Stimulated activated naive CD4-positive, alpha-beta T cell (primary cell): ENCODE results near the gene PDE4D.

Source experiments
- DNase-seq, 6 experiments: peaks; one replicate each; lab custom pipeline; 2025; lab: John Stamatoyannopoulos, UW

The PDE4D gene

GRCh38 chr5:59107692-59108091 is 785.8 kb downstream of the PDE4D start:
- DNase-seq, result no peak

GRCh38 chr5:59104400-59105127 is 789.0 kb downstream of the PDE4D start:
- peak in 2 of 6 experiments; percentile 16 to 22 for DNase-seq

- DNase-seq, result no peak
These were observed 790.2 kb downstream of the PDE4D start for GRCh38 chr5:59103303-59103702.

DNA sequence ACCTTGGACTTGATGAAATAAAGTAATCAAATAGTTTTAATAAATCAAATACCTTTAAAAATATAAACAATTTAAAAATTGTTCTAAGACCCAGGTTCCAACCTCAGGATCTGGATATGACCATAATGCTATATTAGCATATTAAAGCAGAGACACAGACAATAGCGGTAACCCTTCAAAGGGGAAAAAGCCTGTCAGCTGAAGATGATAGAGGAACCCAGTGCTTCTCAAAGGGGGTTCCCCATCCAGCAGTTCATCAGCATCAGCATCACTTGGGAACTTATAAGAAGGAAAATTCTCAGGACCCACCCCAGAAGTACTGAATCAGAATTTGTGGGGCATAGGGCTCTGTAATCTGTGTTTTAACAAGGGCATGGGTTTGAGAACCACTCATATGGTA is 791.1 kb downstream of the PDE4D start:
- DNase-seq, result no peak

DNA sequence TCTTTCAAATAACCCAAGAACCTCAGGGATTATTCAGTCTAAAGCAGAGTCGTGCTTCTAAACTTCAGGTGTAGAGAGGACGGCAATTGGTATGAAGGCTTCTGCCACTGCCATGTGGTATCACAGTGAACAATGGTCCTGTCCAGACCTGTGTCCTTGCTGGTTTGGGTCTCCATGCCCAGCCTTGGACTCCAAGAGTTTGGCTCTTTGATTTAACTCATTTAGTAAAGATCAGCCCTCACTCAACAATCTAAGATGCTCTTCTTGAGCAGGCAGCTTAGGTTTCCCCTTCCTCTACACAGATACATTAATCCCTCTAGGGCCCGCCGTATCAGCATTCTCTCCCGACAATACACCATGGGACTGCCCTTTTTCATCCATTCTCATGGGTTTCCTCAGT is 792.7 kb downstream of the PDE4D start:
- no peak for DNase-seq

GRCh38 chr5:59099995-59100345 is 793.6 kb downstream of the PDE4D start:
- no peak for DNase-seq

GRCh38 chr5:59099270-59099994 is 794.1 kb downstream of the PDE4D start:
- no peak for DNase-seq

GRCh38 chr5:59098743-59099142 is 794.8 kb downstream of the PDE4D start:
- no peak for DNase-seq

- no peak for DNase-seq
These were observed 795.8 kb downstream of the PDE4D start for GRCh38 chr5:59097712-59098111.

DNA sequence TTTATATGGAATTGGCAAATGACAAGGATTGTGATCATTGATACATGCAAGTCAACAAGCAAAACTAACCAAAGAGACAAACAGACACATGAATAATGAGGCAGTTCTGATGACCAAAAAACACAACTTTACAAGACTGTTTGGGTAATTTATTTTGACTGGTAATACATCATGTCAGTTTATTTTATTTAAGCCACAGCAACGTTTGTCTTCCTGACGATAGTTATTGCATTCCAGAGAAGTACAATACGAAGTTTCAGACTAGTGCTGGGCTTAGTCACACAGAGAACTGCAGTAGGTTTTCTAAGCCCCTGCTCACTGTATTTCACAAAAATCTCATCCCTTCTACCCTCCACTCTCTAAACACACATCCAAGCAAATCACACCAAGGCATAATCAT is 796.4 kb downstream of the PDE4D start:
- no peak for DNase-seq

- DNase-seq, result no peak
These were observed 798.0 kb downstream of the PDE4D start for GRCh38 chr5:59095480-59095879.

GRCh38 chr5:59094864-59095263 is 798.7 kb downstream of the PDE4D start:
- DNase-seq, result no peak

DNA sequence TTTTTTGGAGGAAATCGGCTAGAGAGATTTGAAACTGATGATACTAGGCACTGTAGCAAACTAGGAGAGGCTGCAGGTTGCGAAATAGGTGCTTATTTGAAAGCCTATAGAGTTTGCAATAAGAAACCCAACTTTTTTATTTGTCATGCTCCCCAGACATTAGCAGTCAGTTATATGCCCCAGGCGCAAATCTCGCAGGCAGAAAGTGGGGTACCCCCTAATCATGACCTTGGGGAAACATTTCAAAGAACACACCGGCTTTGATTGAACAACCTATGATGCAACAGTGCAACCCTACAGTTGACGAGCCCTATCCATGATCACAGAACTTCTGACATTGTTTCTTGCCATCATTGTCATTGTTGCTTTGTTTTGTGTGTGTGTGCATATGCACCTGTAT is 800.2 kb downstream of the PDE4D start:
- DNase-seq, result no peak

GRCh38 chr5:59092758-59093157 is 800.8 kb downstream of the PDE4D start:
- DNase-seq, result no peak

DNA sequence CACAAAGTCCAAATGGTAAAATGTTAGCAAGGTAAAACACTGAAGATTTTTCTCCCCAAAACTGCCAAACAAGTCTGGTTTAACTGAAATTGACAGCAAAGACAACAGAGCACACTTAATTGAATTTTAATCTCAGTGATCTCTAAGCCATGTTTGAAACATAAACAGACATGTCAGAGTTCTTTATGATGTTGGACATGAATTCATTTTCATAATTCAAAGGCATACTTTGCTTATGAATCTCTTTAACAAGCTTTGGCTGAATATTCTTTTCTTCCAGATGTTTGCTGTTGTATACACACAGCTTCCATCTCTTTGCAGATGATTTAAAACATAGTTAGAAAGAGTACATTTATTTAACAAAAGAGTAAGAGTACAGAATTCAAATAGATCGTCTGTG is 801.6 kb downstream of the PDE4D start:
- no peak for DNase-seq

GRCh38 chr5:59090323-59090722 is 803.2 kb downstream of the PDE4D start:
- DNase-seq, result no peak

DNA sequence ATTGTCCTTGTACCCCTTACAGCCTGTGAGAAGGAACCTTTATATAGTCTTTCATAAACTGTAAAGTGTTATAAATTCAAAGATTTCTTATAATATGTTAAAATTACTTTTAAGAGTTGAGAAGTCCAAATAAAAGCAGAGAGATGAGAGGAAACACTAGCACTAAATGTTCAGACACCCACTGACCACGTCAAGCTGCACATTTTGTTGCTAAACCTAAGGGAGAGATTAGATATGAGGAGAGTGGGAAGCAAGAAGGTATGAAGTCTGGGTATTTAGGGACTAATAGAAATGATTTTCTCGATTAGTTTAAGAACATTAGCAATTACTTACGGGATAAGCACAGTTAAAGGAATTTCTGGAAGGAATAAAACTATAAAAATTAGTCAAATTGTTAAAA is 803.8 kb downstream of the PDE4D start:
- no peak for DNase-seq

DNA sequence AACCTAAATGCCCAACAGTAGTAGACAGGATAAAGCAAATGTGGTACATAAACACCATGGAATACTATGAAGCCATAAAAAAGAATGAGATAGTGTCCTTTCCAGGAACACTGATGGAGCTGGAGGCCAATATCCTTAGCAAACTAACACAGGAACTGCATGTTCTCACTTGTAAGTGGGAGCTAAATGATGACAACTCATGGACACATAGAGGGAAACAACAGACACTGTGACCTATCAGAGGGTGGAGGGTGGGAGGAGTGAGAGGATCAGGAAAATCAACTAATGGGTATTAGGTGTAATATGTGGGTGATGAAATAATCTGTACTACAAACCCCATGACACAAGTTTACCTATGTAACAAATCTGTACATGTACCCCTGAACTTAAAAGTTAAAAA is 805.0 kb downstream of the PDE4D start:
- DNase-seq, result no peak

- no peak for DNase-seq
These were observed 807.5 kb downstream of the PDE4D start for GRCh38 chr5:59086024-59086423.

- DNase-seq, result no peak
These were observed 811.8 kb downstream of the PDE4D start for GRCh38 chr5:59081693-59082092.

DNA sequence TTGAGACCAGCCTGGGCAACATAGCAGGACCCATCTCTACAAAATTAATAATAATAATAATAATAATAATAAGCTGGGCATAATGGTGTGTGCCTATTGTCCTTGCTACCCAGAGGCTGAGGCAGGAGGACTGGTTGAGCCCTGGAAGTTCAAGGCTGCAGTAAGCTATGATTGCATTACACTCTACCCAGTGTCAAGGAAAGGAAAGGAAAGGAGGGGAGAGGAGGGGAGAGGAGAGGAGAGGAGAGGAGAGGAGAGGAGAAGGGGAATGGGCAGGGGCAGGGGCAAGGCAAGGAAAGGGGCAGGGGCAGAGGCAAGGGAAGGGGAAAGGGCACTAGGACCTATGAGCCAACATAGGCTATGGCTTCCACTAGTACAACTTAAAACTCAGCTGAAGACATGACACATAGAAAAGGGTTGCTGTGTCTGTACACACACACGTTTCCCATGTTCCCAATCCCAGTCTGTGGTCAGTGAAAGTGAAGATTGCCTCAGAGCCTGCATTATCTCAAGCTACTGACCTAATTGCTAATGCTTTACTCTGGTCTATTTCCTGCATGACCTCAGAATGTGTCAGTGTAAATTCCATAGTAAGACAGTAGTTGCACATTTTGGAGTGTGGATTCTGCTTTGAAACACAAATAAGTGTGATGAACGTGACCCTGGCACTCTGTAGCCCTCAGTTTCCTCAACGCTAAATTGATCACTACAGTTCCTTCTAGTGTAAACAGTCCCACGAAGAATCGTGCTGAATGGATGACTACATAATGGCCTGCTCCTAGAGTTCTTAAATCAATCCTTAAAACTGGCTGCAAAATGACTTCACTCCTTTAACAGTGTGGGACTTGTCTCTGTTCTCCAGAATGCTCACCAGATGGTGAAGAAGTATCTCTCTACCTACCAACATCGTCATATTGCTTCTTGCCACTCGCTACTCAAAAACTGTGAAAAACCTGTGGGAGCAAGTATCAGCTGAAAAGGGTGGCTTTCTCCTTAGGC is 813.6 kb downstream of the PDE4D start:
- DNase-seq, result no peak

DNA sequence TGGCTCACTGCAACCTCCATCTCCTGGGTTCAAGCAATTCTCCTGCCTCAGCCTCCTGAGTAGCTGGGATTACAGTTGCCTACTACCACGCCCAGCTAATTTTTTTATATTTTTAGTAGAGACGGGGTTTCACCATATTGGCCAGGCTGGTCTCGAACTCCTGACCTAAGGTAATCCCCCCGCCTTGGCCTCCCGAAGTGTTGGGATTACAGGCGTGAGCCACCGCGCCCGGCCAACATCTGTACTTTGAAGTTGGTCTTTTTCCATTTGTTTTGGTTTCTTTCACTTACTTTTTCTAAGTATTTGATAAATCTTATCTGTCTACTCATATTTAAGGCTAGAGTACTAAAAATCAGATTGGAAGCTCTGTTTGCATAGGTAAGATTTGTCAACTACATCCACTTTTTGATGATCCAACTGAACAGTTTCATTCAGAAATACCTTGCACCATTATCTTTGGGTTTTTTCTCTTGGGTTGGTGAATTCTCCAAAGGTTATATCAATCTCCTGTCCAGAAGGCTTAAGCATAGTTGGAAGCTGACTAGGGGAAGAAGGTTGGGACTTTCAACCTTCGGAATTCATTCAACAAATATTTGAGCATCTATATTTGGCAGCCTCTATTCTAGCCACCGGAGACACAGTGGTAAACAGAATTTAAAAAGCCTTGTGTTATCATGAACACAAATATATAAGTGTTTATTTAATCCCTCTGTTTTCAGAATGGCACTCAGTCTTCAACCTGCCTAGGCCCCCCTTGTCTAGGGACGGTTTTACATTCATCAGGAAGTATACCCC is 821.6 kb downstream of the PDE4D start:
- DNase-seq, result no peak
